ENCODE data around the gene SIN3B.

The SIN3B gene

GRCh38 chr19:16788479-16788878 lies 40.7 kb upstream of the SIN3B start:
- H3F3A ChIP-seq (ENCODE audit: insufficient read depth, low read length): no peaks in the 10 kb centered on the region
- no peaks in the 10 kb centered on the region for H3K4me1 ChIP-seq (ENCODE audit: insufficient read depth, low read length, severe bottlenecking)
- no peak overlapping the region for H2AFZ ChIP-seq (ENCODE audit: low read length)
- no peaks in the 10 kb centered on the region for H4K20me1 ChIP-seq (ENCODE audit: insufficient read depth, low read length)
- no peaks in the 10 kb centered on the region for H3K27me3 ChIP-seq (ENCODE audit: insufficient read depth, low read length)
- no peak overlapping the region for H3K4me2 ChIP-seq (ENCODE audit: low read length)
- H3K4me3 ChIP-seq (ENCODE audit: low read depth, low read length, poor library complexity, severe bottlenecking): no peak overlapping the region
- no peak overlapping the region for H3K9ac ChIP-seq (ENCODE audit: low read length)
- H3K27ac ChIP-seq (ENCODE audit: low read depth, low read length, poor library complexity, severe bottlenecking): no peak overlapping the region
- peaks cover 13% of the 10 kb centered on the region for H3K9me3 ChIP-seq (ENCODE audit: low read length)
- no peaks in the 10 kb centered on the region for H3K9me2 ChIP-seq (ENCODE audit: low read depth, low read length)
- no peaks in the 10 kb centered on the region for H3K79me2 ChIP-seq (ENCODE audit: insufficient read depth, low read length)
- TF ChIP-seq, protein P1, sequence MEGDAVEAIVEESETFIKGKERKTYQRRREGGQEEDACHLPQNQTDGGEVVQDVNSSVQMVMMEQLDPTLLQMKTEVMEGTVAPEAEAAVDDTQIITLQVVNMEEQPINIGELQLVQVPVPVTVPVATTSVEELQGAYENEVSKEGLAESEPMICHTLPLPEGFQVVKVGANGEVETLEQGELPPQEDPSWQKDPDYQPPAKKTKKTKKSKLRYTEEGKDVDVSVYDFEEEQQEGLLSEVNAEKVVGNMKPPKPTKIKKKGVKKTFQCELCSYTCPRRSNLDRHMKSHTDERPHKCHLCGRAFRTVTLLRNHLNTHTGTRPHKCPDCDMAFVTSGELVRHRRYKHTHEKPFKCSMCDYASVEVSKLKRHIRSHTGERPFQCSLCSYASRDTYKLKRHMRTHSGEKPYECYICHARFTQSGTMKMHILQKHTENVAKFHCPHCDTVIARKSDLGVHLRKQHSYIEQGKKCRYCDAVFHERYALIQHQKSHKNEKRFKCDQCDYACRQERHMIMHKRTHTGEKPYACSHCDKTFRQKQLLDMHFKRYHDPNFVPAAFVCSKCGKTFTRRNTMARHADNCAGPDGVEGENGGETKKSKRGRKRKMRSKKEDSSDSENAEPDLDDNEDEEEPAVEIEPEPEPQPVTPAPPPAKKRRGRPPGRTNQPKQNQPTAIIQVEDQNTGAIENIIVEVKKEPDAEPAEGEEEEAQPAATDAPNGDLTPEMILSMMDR (IDR thresholded peaks at IDR 0.05; ENCODE audit: low read length): no peak
- no peak for TF ChIP-seq EZH2 (IDR thresholded peaks at IDR 0.05; ENCODE audit: borderline replicate concordance, low read length)
- no peaks in the 10 kb centered on the region for H3K36me3 ChIP-seq (ENCODE audit: insufficient read depth, low read length)

- Histone ChIP-seq H3K9me2 (ENCODE audit: low read depth, low read length) (no peaks in the 10 kb centered on the region), H3K27me3 (ENCODE audit: insufficient read depth, low read length) (no peaks in the 10 kb centered on the region), H3K9me3 (ENCODE audit: low read length) (peaks cover 13% of the 10 kb centered on the region), H4K20me1 (ENCODE audit: insufficient read depth, low read length) (no peaks in the 10 kb centered on the region), H3K36me3 (ENCODE audit: insufficient read depth, low read length) (no peaks in the 10 kb centered on the region), H3K4me3 (ENCODE audit: low read depth, low read length, poor library complexity, severe bottlenecking) (no peak overlapping the region), H3K4me1 (ENCODE audit: insufficient read depth, low read length, severe bottlenecking) (no peaks in the 10 kb centered on the region), H3K79me2 (ENCODE audit: insufficient read depth, low read length) (no peaks in the 10 kb centered on the region), H3K4me2 (ENCODE audit: low read length) (no peak overlapping the region), H3K27ac (ENCODE audit: low read depth, low read length, poor library complexity, severe bottlenecking) (no peak overlapping the region), H3F3A (ENCODE audit: insufficient read depth, low read length) (no peaks in the 10 kb centered on the region), H2AFZ (ENCODE audit: low read length) (no peak overlapping the region), H3K9ac (ENCODE audit: low read length) (no peak overlapping the region)
- TF ChIP-seq EZH2 (IDR thresholded peaks at IDR 0.05; ENCODE audit: borderline replicate concordance, low read length): no peak
- TF ChIP-seq, protein P1 (IDR thresholded peaks at IDR 0.05; ENCODE audit: low read length): no peak
Measured at GRCh38 chr19:16789238-16789637, 40.0 kb upstream of the SIN3B start.

DNA sequence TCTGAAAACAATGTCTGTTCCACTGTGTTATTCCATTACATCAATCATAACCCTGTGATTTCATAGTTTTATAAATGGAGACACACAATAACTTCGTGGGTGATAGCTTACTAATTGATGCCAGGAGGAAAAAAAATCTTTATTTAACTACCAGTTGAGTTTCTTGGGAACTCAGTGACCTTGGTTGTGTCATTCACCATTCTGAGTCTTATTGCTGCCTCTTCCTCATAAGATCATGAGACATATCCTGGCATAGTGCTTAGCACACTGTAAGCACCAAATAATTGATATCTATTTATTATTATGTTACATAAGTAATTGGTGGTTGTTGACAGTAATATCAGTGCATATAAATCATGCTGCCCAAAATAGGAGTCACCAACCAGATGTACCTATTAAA lies 39.1 kb upstream of the SIN3B start:
- Histone ChIP-seq H3K4me2 (ENCODE audit: low read length) (no peak overlapping the region), H4K20me1 (ENCODE audit: insufficient read depth, low read length) (no peaks in the 10 kb centered on the region), H3K9ac (ENCODE audit: low read length) (no peak overlapping the region), H3F3A (ENCODE audit: insufficient read depth, low read length) (no peaks in the 10 kb centered on the region), H3K79me2 (ENCODE audit: insufficient read depth, low read length) (no peaks in the 10 kb centered on the region), H3K9me3 (ENCODE audit: low read length) (peaks cover 13% of the 10 kb centered on the region), H3K27ac (ENCODE audit: low read depth, low read length, poor library complexity, severe bottlenecking) (no peak overlapping the region), H3K27me3 (ENCODE audit: insufficient read depth, low read length) (no peaks in the 10 kb centered on the region), H2AFZ (ENCODE audit: low read length) (no peak overlapping the region), H3K4me1 (ENCODE audit: insufficient read depth, low read length, severe bottlenecking) (no peaks in the 10 kb centered on the region), H3K4me3 (ENCODE audit: low read depth, low read length, poor library complexity, severe bottlenecking) (no peak overlapping the region), H3K36me3 (ENCODE audit: insufficient read depth, low read length) (no peaks in the 10 kb centered on the region), H3K9me2 (ENCODE audit: low read depth, low read length) (no peaks in the 10 kb centered on the region)
- TF ChIP-seq, protein P1 (IDR thresholded peaks at IDR 0.05; ENCODE audit: low read length): no peak
- TF ChIP-seq EZH2 (IDR thresholded peaks at IDR 0.05; ENCODE audit: borderline replicate concordance, low read length): no peak
